Measurements from ENCODE around the gene H3-3A.

H3-3A gene

DNA sequence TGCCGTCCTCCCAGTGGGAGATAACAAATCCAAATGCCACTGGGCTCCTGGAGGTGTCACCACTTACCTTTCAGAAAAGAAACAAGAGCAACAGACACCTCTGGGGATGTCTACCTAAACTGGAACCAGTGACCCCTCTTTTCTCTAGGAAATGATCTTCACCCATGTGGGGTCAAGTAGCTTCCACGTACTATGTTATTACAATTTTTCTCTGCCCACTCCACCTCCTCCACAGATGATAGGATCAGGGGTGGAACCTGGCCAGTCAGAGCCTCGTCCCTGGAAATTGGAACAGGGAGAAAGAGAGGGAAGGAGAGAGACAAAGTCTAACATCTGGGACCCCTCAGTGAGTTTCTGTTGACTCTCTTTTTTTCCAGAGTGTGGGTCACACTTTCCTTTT, 50.1 kb downstream of the H3-3A start:
- DNase-seq, result no peak

DNA sequence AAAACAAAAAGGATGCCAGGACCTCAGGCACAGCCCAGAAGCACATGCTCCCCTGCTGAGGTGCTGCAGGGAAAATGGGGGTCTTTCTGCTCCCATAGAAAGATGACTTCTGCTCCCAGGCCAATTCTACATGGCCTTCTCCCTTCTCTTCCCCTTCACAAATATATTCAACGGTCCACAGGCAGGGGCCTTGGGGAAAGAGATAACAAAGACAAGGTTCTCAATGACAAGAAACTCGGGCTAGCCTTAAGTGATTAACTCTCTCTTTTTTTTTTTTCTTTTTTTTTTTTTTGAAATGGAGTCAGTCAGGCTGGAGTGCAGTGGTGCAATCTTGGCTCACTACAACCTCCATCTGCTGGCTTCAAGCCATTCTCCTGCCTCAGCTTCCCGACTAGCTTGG, 54.2 kb downstream of the H3-3A start:
- DNase-seq, result no peak

DNA sequence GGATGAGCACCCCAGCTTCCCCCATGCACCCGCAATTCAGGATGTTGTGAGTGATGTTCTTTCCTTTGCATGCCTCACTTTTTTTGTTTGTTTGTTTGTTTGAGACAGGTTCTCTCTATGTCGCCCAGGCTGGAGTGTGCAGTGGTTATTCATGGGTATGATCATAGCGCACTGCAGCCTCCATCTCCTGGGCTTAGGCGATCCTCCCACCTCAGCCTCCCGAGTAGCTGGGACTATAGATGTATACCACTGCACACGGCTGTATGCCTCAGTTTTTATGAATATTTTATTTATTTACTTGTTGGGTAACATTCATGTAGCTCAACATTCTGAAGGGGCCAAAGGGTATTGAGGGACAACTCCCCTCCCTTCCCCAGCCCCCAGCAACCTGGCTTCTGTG, 54.8 kb downstream of the H3-3A start:
- DNase-seq, result no peak

DNA sequence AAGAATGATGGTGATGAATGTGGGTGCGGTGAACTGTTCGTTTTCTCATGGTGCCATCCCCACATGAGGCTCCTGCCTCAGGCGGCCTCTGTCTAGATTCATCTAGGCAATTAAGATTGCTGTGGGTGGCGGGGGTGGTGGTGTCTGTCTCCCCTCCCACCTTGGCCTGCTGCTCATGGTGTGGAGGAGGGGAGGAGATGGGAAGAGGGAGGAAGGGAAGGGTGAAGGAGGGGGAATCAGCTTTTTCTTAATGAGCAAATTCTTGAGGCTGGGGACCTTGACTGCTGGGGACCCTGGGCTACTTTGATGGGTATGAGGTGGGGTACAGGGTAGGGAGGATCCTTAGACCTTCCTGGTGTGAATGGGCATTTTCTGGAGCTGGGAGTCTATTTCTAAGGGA, 55.8 kb downstream of the H3-3A start:
- no peak for DNase-seq

DNA sequence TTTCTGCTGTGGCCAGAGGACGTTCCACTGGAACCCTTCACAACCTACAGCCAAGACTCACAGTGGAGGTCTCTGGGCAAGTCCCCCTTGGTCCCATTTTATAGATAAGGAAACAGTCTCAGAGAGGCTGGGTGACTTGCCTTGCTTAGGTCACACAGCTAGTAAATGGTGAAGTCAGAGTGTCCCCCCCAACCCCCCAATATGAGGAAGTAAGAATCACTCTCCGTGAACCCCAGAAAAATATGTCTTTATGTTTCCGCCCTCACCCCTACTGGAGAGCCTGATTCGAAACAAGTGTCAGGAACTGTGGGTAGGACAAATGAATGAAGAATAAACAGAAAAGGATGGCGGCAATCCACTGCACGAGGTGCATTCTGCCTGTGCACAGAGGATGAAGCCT, 56.7 kb downstream of the H3-3A start:
- no peak for DNase-seq

DNA sequence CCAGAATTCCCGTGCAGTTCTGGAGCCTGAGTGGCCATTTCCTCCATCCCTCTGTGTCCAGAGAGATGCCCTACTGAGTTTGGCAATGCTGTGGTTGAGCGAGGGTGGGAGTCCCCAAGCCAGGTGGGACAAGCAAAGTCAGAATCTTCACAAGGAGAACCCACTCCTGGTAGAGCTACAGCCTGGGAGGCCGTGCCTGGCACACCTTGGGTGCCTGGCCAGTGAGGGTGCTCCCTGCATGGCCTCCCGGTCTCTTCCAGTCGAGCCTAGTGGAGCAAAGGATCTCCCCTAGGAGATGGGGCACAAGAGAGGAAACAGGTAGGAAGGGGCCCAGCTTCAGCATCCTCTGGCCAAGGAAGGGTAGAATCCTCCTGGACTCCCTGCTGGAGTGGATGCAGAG, 57.9 kb downstream of the H3-3A start:
- DNase-seq, result no peak

DNA sequence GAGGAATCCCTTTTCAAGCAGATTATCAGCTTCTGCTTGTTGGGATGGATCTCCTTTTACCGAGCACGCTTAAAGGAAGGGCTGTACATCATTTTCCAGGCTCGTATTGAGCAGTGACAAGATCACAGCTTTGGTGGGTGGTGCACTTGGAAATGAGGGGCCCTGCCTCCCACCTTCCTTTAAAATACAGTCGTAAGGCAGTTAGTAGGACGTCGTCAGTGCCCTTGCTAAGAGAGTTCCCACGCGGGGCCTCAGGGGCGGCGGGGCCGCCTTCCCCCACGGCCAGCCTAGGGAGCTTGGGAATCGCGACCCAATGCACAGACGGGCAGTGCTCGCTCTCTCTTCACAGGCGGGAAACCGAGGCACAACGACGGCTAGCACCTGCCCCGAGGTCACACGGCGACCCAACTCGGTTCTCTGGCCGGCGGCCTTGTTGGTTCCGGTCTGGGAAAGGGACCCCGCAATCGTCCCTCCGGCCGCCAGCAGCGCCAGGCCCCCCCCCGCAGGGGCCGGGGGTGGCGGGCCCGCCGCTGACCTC, 58.6 kb downstream of the H3-3A start:
- DNase-seq, result no peak
